Activated CD4-positive, alpha-beta T cell treated with anti-CD3 and anti-CD28 coated beads for 36 hours (primary cell): ENCODE measurements around the gene KLF7. TPM values are rescaled to one million over a fixed set of nuclear protein-coding genes. Genes with fewer than 3 reads are reported as not detected.

Experiments
- ATAC-seq: fragments of 200-7000 bp; cut with Tn5 transposase; one replicate; pipeline ENCODE4 v1.10.0; 2021; ENCODE audit warnings: mild to moderate bottlenecking, moderate library complexity
- CTCF ChIA-PET: fragments of 350-600 bp; sonication (Branson Sonifier 250); formaldehyde crosslinking; loops from one replicate; lab custom pipeline; 2021; ENCODE audit warnings: antibody characterized with exemption; lab: Charles Lee
- POLR2A ChIA-PET: fragments of 350-600 bp; sonication (Branson Sonifier 250); formaldehyde crosslinking; loops from one replicate; lab custom pipeline; 2021; ENCODE audit warnings: antibody characterized with exemption, inconsistent platforms; lab: Charles Lee
- DNase-seq: peaks from one replicate; pipeline ENCODE4 v3.0.0-alpha.2; 2020
- H3K27ac Mint-ChIP-seq: one replicate; pipeline ENCODE4 v1.8.0; 2021; ENCODE audit warnings: mixed read lengths
- H3K27me3 Mint-ChIP-seq: one replicate; pipeline ENCODE4 v1.8.0; 2021; ENCODE audit warnings: mixed read lengths
- H3K36me3 Mint-ChIP-seq: one replicate; pipeline ENCODE4 v1.8.0; 2021; ENCODE audit warnings: low read depth, mixed read lengths
- H3K4me1 Mint-ChIP-seq: one replicate; pipeline ENCODE4 v1.8.0; 2021; ENCODE audit warnings: mixed read lengths
- H3K4me3 Mint-ChIP-seq: one replicate; pipeline ENCODE4 v1.8.0; 2021; ENCODE audit warnings: mild to moderate bottlenecking, moderate library complexity, mixed read lengths
- H3K9me3 Mint-ChIP-seq: one replicate; pipeline ENCODE4 v1.8.0; 2021; ENCODE audit warnings: low read depth, mixed read lengths
- intact Hi-C, 2 experiments: fragments of 100-400 bp; cut with DNase I in 1 of 2; cut with micrococcal nuclease in 1 of 2; formaldehyde crosslinking; loops; one replicate each; pipeline versions ENCODE4 v1.14.2 to v1.15.1; 2022 to 2024; cut with DNase I, micrococcal nuclease
- total RNA-seq, 2 experiments: library from RNA; stranded (reverse); gene quantifications; one replicate each; pipeline ENCODE4 v1.2.3, GENCODE V29; 2021

KLF7 gene
- total RNA-seq, 2 experiments from 2014 or later, result 21.9 to 32.7 TPM

- H3K27me3 Mint-ChIP-seq, result no peaks in the 10 kb centered on the region
- intact Hi-C loops, result no loop called here
- H3K4me1 Mint-ChIP-seq, result peaks cover 5% of the 10 kb centered on the region
- ChIA-PET CTCF (interaction anchor here (1.0 kb wide), 1 partner anchor 9 kb away, joined by 3 read pairs; no protein-coding TSS in a partner anchor), POLR2A (no interaction called here)
- H3K27ac Mint-ChIP-seq, result no peak overlapping the region
- no peaks in the 10 kb centered on the region for H3K9me3 Mint-ChIP-seq
- DNase-seq (no peak), ATAC-seq (no peak)
- H3K36me3 Mint-ChIP-seq, result peaks cover 46% of the 10 kb centered on the region
- H3K4me3 Mint-ChIP-seq, result no peak overlapping the region
Observed at GRCh38 chr2:207083361-207084110, 82.2 kb downstream of the KLF7 start.

GRCh38 chr2:207082619-207083018 lies 83.1 kb downstream of the KLF7 start:
- H3K4me1 Mint-ChIP-seq, result no peaks in the 10 kb centered on the region
- intact Hi-C loops, result no loop called here
- H3K4me3 Mint-ChIP-seq, result no peak overlapping the region
- DNase-seq (no peak), ATAC-seq (no peak)
- POLR2A ChIA-PET, result no interaction called here
- CTCF ChIA-PET, result interaction anchor here (0.8 kb wide), 1 partner anchor 68 kb away, joined by 3 read pairs; no protein-coding TSS in a partner anchor
- no peaks in the 10 kb centered on the region for H3K27me3 Mint-ChIP-seq
- H3K27ac Mint-ChIP-seq, result no peak overlapping the region
- H3K9me3 Mint-ChIP-seq, result no peaks in the 10 kb centered on the region
- peaks cover 42% of the 10 kb centered on the region for H3K36me3 Mint-ChIP-seq

GRCh38 chr2:207078186-207078798 lies 87.5 kb downstream of the KLF7 start:
- no peak overlapping the region for H3K4me3 Mint-ChIP-seq
- peaks cover 26% of the 10 kb centered on the region for H3K36me3 Mint-ChIP-seq
- no peaks in the 10 kb centered on the region for H3K9me3 Mint-ChIP-seq
- H3K4me1 Mint-ChIP-seq, result peaks cover 26% of the 10 kb centered on the region
- DNase-seq (no peak), ATAC-seq (no peak)
- intact Hi-C loops, result no loop called here
- ChIA-PET CTCF (no interaction called here), POLR2A (no interaction called here)
- H3K27ac Mint-ChIP-seq, result no peak overlapping the region
- H3K27me3 Mint-ChIP-seq, result no peaks in the 10 kb centered on the region

- ChIA-PET CTCF (no interaction called here), POLR2A (interaction anchor here (0.6 kb wide), 1 partner anchor 88 kb away, joined by 3 read pairs; no protein-coding TSS in a partner anchor)
- intact Hi-C loops, result no loop called here
Observed at GRCh38 chr2:207077266-207077665, 88.5 kb downstream of the KLF7 start.

GRCh38 chr2:207075456-207075855 lies 90.3 kb downstream of the KLF7 start:
- ATAC-seq (no peak), DNase-seq (no peak)
- intact Hi-C loops, result no loop called here
- peaks cover 12% of the 10 kb centered on the region for H3K36me3 Mint-ChIP-seq
- H3K9me3 Mint-ChIP-seq, result no peaks in the 10 kb centered on the region
- H3K27ac Mint-ChIP-seq, result no peak overlapping the region
- ChIA-PET POLR2A (interaction anchor here (0.5 kb wide), 1 partner anchor 34 kb away, joined by 3 read pairs; no protein-coding TSS in a partner anchor), CTCF (no interaction called here)
- H3K4me3 Mint-ChIP-seq, result no peak overlapping the region
- peaks cover 34% of the 10 kb centered on the region for H3K4me1 Mint-ChIP-seq
- H3K27me3 Mint-ChIP-seq, result peaks cover 5% of the 10 kb centered on the region

More at GRCh38 chr2:207077266-207077665, 88.5 kb downstream of the KLF7 start:
- Mint-ChIP-seq H3K27me3 (peaks cover 2% of the 10 kb centered on the region), H3K36me3 (peaks cover 25% of the 10 kb centered on the region), H3K9me3 (no peaks in the 10 kb centered on the region), H3K4me1 (peaks cover 33% of the 10 kb centered on the region), H3K27ac (no peak overlapping the region), H3K4me3 (no peak overlapping the region)
- ATAC-seq (no peak), DNase-seq (no peak)

GRCh38 chr2:207073801-207074678 lies 91.7 kb downstream of the KLF7 start:
- H3K4me1 Mint-ChIP-seq, result peaks cover 34% of the 10 kb centered on the region
- ChIA-PET POLR2A (interaction anchor here (0.5 to 1.0 kb wide), 5 partner anchors 9 to 209 kb away, joined by 3 to 9 read pairs (median 4); partner anchors contain the start of gene KLF7), CTCF (interaction anchor here (0.6 to 2.6 kb wide), 11 partner anchors 8 to 402 kb away, joined by 3 to 12 read pairs (median 5); no protein-coding TSS in a partner anchor)
- ATAC-seq, result peak; percentile 80
- peak overlapping the region; percentile 45 for H3K4me3 Mint-ChIP-seq
- peak; percentile 61 for DNase-seq
- peaks cover 5% of the 10 kb centered on the region for H3K27me3 Mint-ChIP-seq
- no peaks in the 10 kb centered on the region for H3K9me3 Mint-ChIP-seq
- H3K27ac Mint-ChIP-seq, result peak overlapping the region; percentile 87
- intact Hi-C loops, result loop anchor here (5.0 kb wide), 4 partner anchors 48 to 258 kb away; partner anchors contain the start of gene KLF7 (in 1 of the 2)
- H3K36me3 Mint-ChIP-seq, result no peaks in the 10 kb centered on the region

- H3K9me3 Mint-ChIP-seq, result no peaks in the 10 kb centered on the region
- H3K27me3 Mint-ChIP-seq, result peaks cover 5% of the 10 kb centered on the region
- H3K36me3 Mint-ChIP-seq, result no peaks in the 10 kb centered on the region
- ATAC-seq (peak; percentile 8), DNase-seq (no peak)
- peaks cover 34% of the 10 kb centered on the region for H3K4me1 Mint-ChIP-seq
- H3K27ac Mint-ChIP-seq, result peak overlapping the region; percentile 87
- peak overlapping the region; percentile 45 for H3K4me3 Mint-ChIP-seq
- intact Hi-C loops, result loop anchor here (5.0 kb wide), 4 partner anchors 49 to 259 kb away; partner anchors contain the start of gene KLF7 (in 1 of the 2)
- ChIA-PET CTCF (interaction anchor here (0.9 to 2.6 kb wide), 10 partner anchors 8 to 403 kb away, joined by 3 to 12 read pairs (median 5); no protein-coding TSS in a partner anchor), POLR2A (interaction anchor here (0.8 kb wide), 1 partner anchor 93 kb away, joined by 3 read pairs; the partner anchor contains the start of gene KLF7)
Observed at GRCh38 chr2:207073412-207073800, 92.3 kb downstream of the KLF7 start.

- peaks cover 7% of the 10 kb centered on the region for H3K27me3 Mint-ChIP-seq
- no peaks in the 10 kb centered on the region for H3K9me3 Mint-ChIP-seq
- ChIA-PET CTCF (interaction anchor here (1.8 to 2.6 kb wide), 4 partner anchors 27 to 401 kb away, joined by 5 to 12 read pairs (median 7); no protein-coding TSS in a partner anchor), POLR2A (interaction anchor here (0.8 kb wide), 1 partner anchor 94 kb away, joined by 3 read pairs; the partner anchor contains the start of gene KLF7)
- intact Hi-C loops, result loop anchor here (5.0 kb wide), 4 partner anchors 50 to 260 kb away; partner anchors contain the start of gene KLF7 (in 1 of the 2)
- no peaks in the 10 kb centered on the region for H3K36me3 Mint-ChIP-seq
- peaks cover 34% of the 10 kb centered on the region for H3K4me1 Mint-ChIP-seq
- H3K27ac Mint-ChIP-seq, result peak overlapping the region; percentile 6
- ATAC-seq (no peak), DNase-seq (no peak)
- H3K4me3 Mint-ChIP-seq, result no peak overlapping the region
Observed at GRCh38 chr2:207072571-207072970, 93.2 kb downstream of the KLF7 start.

- Mint-ChIP-seq H3K9me3 (no peaks in the 10 kb centered on the region), H3K4me3 (no peak overlapping the region), H3K27me3 (peaks cover 7% of the 10 kb centered on the region), H3K4me1 (peaks cover 38% of the 10 kb centered on the region), H3K36me3 (no peaks in the 10 kb centered on the region), H3K27ac (no peak overlapping the region)
- ChIA-PET POLR2A (no interaction called here), CTCF (no interaction called here)
- peak; percentile 21 for ATAC-seq
- intact Hi-C loops, result loop anchor here (5.0 kb wide), 4 partner anchors 50 to 260 kb away; partner anchors contain the start of gene KLF7 (in 1 of the 2)
- DNase-seq, result no peak
Observed at GRCh38 chr2:207071820-207072219, 93.9 kb downstream of the KLF7 start.

GRCh38 chr2:207067473-207067872 lies 98.3 kb downstream of the KLF7 start:
- Mint-ChIP-seq H3K36me3 (no peaks in the 10 kb centered on the region), H3K27ac (no peak overlapping the region), H3K4me3 (no peak overlapping the region), H3K27me3 (peaks cover 7% of the 10 kb centered on the region), H3K4me1 (peaks cover 10% of the 10 kb centered on the region), H3K9me3 (no peaks in the 10 kb centered on the region)
- no peak for ATAC-seq
- no peak for DNase-seq
- POLR2A ChIA-PET, result no interaction called here
- CTCF ChIA-PET, result interaction anchor here (1.2 kb wide), 1 partner anchor 405 kb away, joined by 3 read pairs; no protein-coding TSS in a partner anchor
- intact Hi-C loops, result no loop called here
